Hair follicular keratinocyte (primary cell): Measurements from ENCODE around the gene GLUD1. TPM values are rescaled to one million over a fixed set of nuclear protein-coding genes. Genes with fewer than 3 reads are reported as not detected.

Experiments
- total RNA-seq: library from RNA; depleted of rRNA; stranded (reverse); fragments of >200 nt; gene quantifications from 2 replicates; pipeline ENCODE4 v1.2.3, GENCODE V29; 2015

The GLUD1 gene
- 146 and 186 TPM in 2 replicates for total RNA-seq

DNA sequence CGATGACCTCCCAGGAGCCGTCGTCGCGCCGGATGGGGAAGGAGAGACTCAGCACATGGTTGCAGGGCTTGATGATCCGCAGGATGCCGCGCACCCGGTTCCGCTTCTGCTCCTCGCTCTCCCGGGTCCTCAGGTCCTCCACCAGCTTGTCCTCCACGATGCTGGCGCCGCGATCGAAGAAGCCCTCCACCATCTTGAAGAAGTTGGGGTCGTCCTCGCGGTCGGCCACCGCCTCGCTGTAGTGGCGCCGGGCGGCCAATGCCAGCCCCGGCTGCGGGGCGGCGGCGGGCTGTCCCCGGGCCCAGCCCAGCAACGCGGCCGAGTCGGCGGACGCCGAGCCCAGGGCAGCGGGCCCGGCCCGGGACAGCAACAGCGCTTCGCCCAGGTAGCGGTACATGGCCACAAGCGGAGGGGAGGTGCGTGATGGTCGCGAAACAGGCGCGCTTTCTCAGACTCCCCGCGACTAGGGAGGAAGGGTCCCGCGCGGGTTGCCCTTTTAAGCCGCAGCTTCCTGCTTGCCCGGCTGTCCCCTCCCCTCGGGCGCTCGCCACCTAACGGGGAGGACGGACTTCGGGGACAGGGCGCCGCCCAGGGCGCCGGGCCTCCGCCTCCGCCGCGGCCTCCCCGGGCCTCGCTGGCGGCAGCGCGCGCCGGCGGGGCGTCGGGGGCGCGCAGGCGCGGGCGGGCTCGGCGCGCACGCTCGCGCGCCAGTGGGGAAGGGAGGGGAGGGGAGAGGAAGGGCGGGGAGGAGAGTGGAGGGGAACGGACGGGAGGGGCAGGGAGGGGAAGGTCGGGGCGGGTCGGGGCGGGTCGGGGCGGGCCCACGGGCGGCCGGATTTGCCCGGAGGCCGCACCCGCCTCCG is at the start of gene GLUD1, which contains the start of gene SHLD2:
Gene GLUD1, minus strand, starts transcription at position 471 of the 863 bp plus-strand sequence. Its CDS starts 74 bp downstream, at position 397.
Gene SHLD2, plus strand, starts transcription at position 834 of the 863 bp plus-strand sequence. CDS start 56,149 bp downstream, outside the sequence.

DNA sequence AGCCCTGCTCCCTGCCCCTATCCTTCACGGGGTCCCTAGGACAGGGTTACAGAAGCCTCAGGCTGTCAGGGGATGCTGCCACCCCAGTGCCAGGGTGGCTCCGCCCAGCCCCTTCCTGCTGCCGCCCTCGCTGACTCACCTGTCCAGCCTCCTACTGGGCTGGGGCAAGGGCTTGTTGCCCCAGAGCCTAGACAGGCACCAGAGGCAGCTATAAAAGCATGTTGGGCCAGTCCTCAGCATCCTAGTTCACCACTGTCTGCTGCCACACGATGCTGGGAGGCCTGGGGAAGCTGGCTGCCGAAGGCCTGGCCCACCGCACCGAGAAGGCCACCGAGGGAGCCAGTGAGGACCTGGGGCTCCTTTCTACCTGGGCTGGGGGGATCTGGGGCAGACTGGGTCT is 74.6 kb downstream of the GLUD1 start, which contains the start of gene FAM25A:
Gene FAM25A, plus strand, starts transcription at position 239 of the 400 bp plus-strand sequence. Its CDS starts 31 bp downstream, at position 270.

Other genes starting within 250 kb of the GLUD1 start
- 16.9 and 24.7 TPM in 2 replicates for gene MMRN2, start 137.2 kb downstream of the GLUD1 start, total RNA-seq
- 1.3 and 5.2 TPM in 2 replicates for gene SNCG, start 136.2 kb downstream of the GLUD1 start, total RNA-seq
- 23.8 and 44.7 TPM in 2 replicates for gene ADIRF, start 126.4 kb downstream of the GLUD1 start, total RNA-seq
- 2.5 and 3.3 TPM in 2 replicates for gene FAM25A, start 74.5 kb downstream of the GLUD1 start, total RNA-seq
- gene SHLD2, start 363 bp upstream of the GLUD1 start, total RNA-seq, result 13.5 and 17.8 TPM in 2 replicates
- 0.86 and 1.0 TPM in 2 replicates for gene NUTM2A, start 130.6 kb upstream of the GLUD1 start, total RNA-seq